Measurements from ENCODE around the gene PRSS27. TPM values are rescaled to one million over a fixed set of nuclear protein-coding genes. Genes with fewer than 3 reads are reported as not detected.
"Not testable (repeated sequence)": the region's sequence is repeated elsewhere in the genome, so short reads cannot be mapped to it uniquely, and the experiment has no call there.

The PRSS27 gene
- total RNA-seq, 1 donor from 2014 or later, result 1.3 TPM

- no peak for DNase-seq
- Histone ChIP-seq H3K4me1 (peaks cover 16% of the 10 kb centered on the region), H3K36me3 (peaks cover 2% of the 10 kb centered on the region), H3K27me3 (ENCODE audit: low read depth) (no peaks in the 10 kb centered on the region), H3K9me3 (no peaks in the 10 kb centered on the region), H3K4me3 (no peak overlapping the region), H3K27ac (no peak overlapping the region)
- ATAC-seq, result no peak
- TF ChIP-seq CTCF (IDR thresholded peaks at IDR 0.05), result no peak
- intact Hi-C loops (cut with DNase I), result no loop called here
These were observed 44.3 kb downstream of the PRSS27 start for GRCh38 chr16:2675714-2676113.

GRCh38 chr16:2675021-2675420 is 45.0 kb downstream of the PRSS27 start:
- no peak overlapping the region for H3K27ac ChIP-seq
- peaks cover 3% of the 10 kb centered on the region for H3K36me3 ChIP-seq
- no peak for TF ChIP-seq CTCF (IDR thresholded peaks at IDR 0.05)
- no peaks in the 10 kb centered on the region for H3K9me3 ChIP-seq
- no peaks in the 10 kb centered on the region for H3K27me3 ChIP-seq (ENCODE audit: low read depth)
- intact Hi-C loops (cut with DNase I), result no loop called here
- no peak for ATAC-seq
- no peak for DNase-seq
- peaks cover 21% of the 10 kb centered on the region for H3K4me1 ChIP-seq
- no peak overlapping the region for H3K4me3 ChIP-seq

GRCh38 chr16:2673066-2673999 is 46.7 kb downstream of the PRSS27 start:
- Histone ChIP-seq H3K27me3 (ENCODE audit: low read depth) (no peaks in the 10 kb centered on the region), H3K9me3 (no peaks in the 10 kb centered on the region), H3K4me1 (peaks cover 26% of the 10 kb centered on the region), H3K36me3 (peaks cover 15% of the 10 kb centered on the region), H3K4me3 (peak overlapping the region; percentile 72), H3K27ac (peak overlapping the region; percentile 87)
- DNase-seq (peak; percentile 97), ATAC-seq (peak; percentile 98)
- TF ChIP-seq CTCF (IDR thresholded peaks at IDR 0.05), result no peak
- intact Hi-C loops (cut with DNase I), result no loop called here

- DNase-seq (no peak), ATAC-seq (no peak)
- no peak for TF ChIP-seq CTCF (IDR thresholded peaks at IDR 0.05)
- peak overlapping the region; percentile 72 for H3K4me3 ChIP-seq
- H3K27ac ChIP-seq, result no peak overlapping the region
- H3K9me3 ChIP-seq, result no peaks in the 10 kb centered on the region
- peaks cover 26% of the 10 kb centered on the region for H3K36me3 ChIP-seq
- H3K4me1 ChIP-seq, result peaks cover 26% of the 10 kb centered on the region
- intact Hi-C loops (cut with DNase I), result no loop called here
- no peaks in the 10 kb centered on the region for H3K27me3 ChIP-seq (ENCODE audit: low read depth)
These were observed 48.3 kb downstream of the PRSS27 start for GRCh38 chr16:2671741-2672140.

GRCh38 chr16:2671193-2671592 is 48.8 kb downstream of the PRSS27 start:
- DNase-seq; H3K27me3 ChIP-seq (ENCODE audit: low read depth); H3K4me3 ChIP-seq; ATAC-seq; intact Hi-C loops (cut with DNase I); H3K27ac ChIP-seq; H3K9me3 ChIP-seq: not testable (repeated sequence)
- Histone ChIP-seq H3K4me1 (peaks cover 26% of the 10 kb centered on the region), H3K36me3 (peaks cover 29% of the 10 kb centered on the region)

- intact Hi-C loops (cut with DNase I), result not testable (repeated sequence)
These were observed 50.0 kb downstream of the PRSS27 start for GRCh38 chr16:2670017-2670416.

GRCh38 chr16:2669587-2669986 is 50.4 kb downstream of the PRSS27 start:
- H3K9me3 ChIP-seq; intact Hi-C loops (cut with DNase I); ATAC-seq; H3K27me3 ChIP-seq (ENCODE audit: low read depth); H3K4me3 ChIP-seq; DNase-seq; H3K27ac ChIP-seq: not testable (repeated sequence)
- H3K4me1 ChIP-seq, result peaks cover 31% of the 10 kb centered on the region
- peaks cover 29% of the 10 kb centered on the region for H3K36me3 ChIP-seq

More at GRCh38 chr16:2670017-2670416, 50.0 kb downstream of the PRSS27 start:
- Histone ChIP-seq H3K4me1 (peaks cover 26% of the 10 kb centered on the region), H3K36me3 (peaks cover 29% of the 10 kb centered on the region)
- peak; percentile 66 for TF ChIP-seq CTCF (IDR thresholded peaks at IDR 0.05)
- ATAC-seq; H3K4me3 ChIP-seq; H3K27me3 ChIP-seq (ENCODE audit: low read depth); H3K9me3 ChIP-seq; H3K27ac ChIP-seq: not testable (repeated sequence)
- DNase-seq, result peak; percentile 83

- Histone ChIP-seq H3K36me3 (peaks cover 29% of the 10 kb centered on the region), H3K4me1 (peaks cover 31% of the 10 kb centered on the region)
- ATAC-seq; DNase-seq; H3K9me3 ChIP-seq; H3K27me3 ChIP-seq (ENCODE audit: low read depth); H3K27ac ChIP-seq; intact Hi-C loops (cut with DNase I); H3K4me3 ChIP-seq: not testable (repeated sequence)
These were observed 53.4 kb downstream of the PRSS27 start for GRCh38 chr16:2666671-2667070.

All from lower lobe of right lung (tissue), 2 donors.